GM18858 (cell line): Measurements from ENCODE around the gene TMEM132A.

Experiments used
- ATAC-seq: cut with Tn5 transposase; IDR thresholded peaks from one replicate; pipeline ENCODE4 v1.9.1; 2021; ENCODE audit not compliant: unreplicated experiment

TMEM132A gene

GRCh38 chr11:60935676-60936442 is 11.6 kb downstream of the TMEM132A start:
- ATAC-seq = no peak

GRCh38 chr11:60936467-60937143 is 12.3 kb downstream of the TMEM132A start:
- ATAC-seq = no peak

GRCh38 chr11:60937144-60937527 is 12.9 kb downstream of the TMEM132A start:
- ATAC-seq = no peak

DNA sequence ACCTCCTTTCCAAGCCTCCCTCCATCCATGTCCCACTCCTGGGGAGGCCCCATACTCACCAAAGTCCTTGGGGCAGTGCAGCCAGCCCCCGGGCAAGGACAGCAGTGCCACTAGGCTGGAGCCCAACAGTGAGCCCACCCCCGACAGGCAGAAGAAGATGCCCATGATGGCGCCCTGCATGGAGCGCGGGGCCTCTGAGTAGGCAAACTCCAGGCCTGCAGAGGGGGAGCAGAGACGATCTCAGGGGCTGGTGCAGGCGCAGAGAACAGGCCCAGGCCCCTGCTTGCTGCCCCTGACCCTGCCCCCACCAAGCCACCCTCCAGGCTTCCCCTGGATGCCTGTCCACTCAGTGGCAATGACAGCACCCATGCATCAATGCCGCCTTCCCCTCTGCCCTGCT is 13.6 kb downstream of the TMEM132A start:
- no peak for ATAC-seq

DNA sequence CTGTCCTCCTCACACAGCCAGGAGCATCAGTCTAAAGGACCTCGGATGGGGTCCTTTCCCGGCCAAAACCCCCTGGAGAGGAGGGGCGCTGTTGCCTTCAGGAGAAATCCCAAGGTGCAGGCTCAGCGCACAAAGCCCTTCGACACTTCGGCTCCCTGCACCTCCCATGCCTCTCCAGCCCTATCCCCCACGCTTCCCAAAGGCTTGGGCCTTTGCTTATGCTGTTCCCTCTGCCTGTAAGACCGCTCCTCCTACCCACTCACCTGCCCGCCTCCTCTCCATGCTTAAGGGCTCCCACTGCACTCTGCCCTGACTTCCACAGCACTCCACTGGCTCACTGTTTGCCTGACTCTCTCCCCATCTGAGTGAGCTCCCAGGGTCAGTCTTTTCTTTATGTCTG is 14.2 kb downstream of the TMEM132A start:
- ATAC-seq = no peak

DNA sequence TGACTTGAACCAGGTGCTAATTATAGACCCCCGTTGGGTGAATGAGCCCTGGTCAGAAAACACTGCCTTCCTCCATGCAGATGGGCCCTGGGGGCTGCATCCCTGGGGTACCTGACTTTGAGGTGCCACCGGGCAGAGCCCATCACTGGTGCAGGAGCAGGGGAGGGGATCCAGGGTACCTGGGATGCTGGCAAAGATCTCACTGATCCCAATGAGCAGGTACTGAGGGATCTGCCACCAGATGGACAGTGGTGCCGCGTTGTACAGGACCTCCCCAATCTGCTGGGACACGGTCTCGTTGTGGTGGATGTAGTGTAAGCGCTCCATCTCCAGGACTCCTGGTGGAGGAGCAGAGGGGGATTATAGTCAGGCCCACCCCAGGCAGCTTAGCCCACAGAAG is 15.0 kb downstream of the TMEM132A start:
- no peak for ATAC-seq

DNA sequence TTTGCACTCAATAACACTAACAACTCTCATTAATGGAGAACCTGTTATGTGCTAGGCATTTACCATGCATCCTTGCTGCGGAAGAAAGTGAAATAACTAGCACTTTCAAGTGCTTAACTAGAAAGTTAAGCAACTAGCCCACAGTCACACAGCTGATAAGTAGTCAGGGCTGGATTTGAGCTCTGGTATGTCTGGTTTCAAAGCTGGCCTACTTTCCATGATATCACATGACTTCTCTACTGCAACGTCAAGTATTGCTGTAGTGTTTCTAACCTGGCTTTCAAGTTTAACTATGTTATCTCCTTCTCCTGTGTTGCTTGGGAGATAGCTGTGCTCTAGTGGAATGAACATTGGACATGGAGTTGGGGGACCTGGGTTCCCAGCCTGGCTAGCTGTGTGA is 15.6 kb downstream of the TMEM132A start:
- ATAC-seq = no peak

DNA sequence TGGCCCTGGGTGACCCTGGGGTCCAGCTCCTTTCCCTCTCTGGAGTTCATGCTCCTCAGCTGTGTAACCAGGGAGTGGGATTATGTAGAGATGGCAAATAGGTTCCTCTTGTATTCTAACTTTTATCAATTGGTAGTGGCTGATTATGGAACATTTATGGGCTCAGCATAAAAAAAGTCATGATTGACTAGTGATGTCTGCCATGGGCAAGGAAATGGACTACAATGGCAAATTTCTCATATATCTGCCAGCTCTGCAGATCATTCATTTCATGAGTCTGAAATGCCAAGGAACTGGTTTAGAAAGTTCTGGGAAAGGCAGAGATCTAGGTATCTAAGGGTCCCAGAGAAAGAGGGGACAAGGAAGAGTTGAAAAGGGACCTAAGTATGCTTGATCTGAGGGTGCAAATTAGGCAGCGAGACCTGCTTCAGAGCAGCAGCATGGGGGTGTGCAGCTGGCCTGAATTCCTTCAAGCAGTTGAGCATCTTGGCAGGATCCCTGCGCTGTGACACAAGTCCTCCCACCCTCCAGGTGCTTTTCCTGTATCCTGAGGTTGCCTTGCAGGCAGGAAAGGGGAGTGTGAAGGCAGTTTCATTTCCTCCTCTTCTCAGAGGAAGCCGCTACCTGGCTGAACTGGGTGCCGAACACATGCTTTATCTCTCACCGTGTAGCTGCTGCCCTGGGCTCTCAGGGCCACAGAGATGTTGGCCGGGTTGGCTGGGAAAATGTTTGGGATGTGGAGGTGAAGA is 17.3 kb downstream of the TMEM132A start:
- ATAC-seq = no peak

DNA sequence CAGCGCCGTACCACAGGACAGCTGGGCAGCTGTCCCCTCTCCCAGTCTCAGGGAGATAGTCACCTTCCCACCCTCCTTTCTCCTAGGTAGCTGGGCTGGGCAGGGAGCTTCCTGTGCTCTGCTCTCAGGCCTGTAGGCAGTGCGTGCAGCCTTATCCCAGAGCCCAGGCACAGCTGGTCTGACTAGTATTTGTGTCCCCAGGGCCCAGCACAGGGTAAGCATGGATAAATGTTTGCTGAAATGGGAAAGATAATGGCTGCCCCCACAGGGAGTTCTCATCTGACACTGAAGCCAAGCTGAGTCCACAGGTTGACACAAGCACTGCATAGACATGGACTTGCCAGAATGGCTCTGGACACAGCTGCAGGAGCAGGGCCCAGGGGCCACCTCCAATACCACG is 18.0 kb downstream of the TMEM132A start:
- ATAC-seq = no peak

- no peak for ATAC-seq
These were observed 18.8 kb downstream of the TMEM132A start for GRCh38 chr11:60942970-60943565.

- ATAC-seq = no peak
These were observed 20.4 kb downstream of the TMEM132A start for GRCh38 chr11:60944490-60945294.

DNA sequence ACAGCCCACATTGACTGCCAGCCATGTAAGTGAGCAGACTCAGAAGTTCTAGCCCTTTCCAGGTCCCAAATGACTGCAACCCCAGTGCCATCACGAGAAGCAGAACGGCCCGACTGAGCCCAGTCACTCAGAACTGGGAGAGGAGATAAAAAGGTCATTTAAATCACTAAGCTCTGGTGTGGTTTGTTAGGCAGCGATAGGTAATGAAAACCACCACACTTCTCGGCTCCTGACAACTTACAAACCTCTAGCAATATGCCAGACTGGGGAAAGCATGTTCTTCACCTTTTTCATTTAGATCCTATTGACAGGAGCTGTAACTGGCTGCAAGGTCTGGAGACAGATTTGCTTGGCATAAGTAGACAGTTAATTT is 21.0 kb downstream of the TMEM132A start:
- no peak for ATAC-seq

DNA sequence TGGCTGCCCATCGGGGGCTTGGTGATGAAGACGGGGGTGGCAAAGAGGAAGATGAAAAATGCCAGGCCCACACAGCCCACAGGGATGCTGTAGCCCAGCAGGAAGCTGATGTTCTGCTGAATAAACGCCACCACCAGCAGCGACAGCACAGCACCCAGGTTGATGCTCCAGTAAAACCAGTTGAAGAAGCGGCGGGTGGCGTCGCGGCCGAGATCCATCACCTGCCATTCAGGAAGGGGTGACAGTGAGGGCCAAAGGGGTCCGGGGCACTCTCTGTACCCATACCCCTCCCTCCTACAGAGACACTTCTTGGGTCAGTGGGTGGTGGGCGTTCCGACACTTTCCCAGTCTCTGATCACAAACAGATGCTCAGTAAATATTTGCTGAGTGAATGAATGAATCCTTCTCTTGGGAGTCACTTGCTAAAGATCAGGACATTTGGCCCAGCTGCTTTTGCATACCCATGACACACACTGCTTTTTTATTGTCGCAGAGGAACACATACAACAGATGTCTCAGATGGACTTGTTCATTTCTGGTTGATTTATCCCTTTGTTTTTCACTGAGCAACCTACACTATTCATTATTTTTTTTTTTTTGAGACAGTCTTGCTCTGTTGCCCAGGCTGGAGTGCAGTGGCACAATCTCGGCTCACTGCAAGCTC is 22.5 kb downstream of the TMEM132A start:
- ATAC-seq = no peak

- no peak for ATAC-seq
These were observed 23.4 kb downstream of the TMEM132A start for GRCh38 chr11:60947700-60948099.

- ATAC-seq = no peak
These were observed 24.0 kb downstream of the TMEM132A start for GRCh38 chr11:60948250-60948649.

DNA sequence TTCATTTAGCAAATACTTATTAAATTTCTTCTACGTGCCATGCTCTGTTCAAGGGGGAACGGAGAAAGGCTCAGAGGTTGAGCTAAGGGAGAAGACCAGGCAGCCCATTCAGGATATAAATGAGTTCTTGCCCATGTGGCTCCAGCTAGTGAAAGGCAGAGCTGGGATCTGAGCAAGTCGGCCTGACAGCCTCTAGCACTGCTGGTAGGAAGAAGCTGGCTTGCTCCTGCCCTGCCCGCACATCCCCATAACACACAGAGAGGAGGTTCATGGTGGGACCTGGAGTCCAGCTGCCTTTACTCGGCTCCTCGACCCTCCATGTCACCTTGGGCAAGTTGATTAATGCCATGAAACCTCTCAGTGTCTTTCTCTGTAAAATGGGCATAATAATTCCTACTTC is 25.8 kb downstream of the TMEM132A start:
- ATAC-seq = no peak

DNA sequence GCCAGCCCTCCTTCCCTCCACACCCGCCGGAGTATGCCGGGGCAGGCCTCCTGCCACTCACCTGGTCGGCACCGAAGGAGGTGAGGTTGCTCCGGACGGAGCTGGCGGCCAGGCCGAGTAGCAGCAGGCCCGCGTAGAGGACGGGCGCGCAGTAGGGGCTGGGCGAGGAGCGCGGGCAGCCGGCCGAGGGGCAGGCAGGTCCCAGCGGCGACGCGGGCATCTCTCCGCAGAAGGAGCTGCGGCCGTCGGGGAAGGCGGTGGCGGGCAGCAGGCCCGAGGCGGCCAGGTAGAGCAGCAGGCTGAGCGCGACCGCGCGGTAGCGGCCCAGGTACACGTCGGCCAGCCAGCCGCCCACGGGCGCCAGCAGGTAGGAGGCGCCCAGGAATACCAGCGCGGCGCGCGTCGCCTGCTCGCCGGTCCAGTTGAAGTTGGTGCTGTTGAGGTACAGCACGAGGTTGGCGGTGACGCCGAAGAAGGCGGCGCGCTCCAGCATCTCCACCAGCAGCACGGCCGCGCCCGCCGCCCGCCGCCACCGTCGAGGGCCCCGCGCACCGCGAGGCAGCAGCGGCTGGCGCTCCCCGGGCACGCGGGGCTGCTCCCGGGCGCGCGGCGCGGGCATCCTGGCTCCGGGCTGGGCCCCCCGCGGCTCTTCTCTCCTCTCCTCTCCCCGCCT is 26.8 kb downstream of the TMEM132A start:
- no peak for ATAC-seq

GRCh38 chr11:60951606-60951903 is 27.3 kb downstream of the TMEM132A start:
- ATAC-seq = no peak

GRCh38 chr11:60951904-60952741 is 27.9 kb downstream of the TMEM132A start, which contains the start of gene SLC15A3:
Gene SLC15A3, minus strand, starts transcription at chr11:60952176. Its CDS starts 625 bp downstream, at chr11:60951551.
- peak; percentile 64 for ATAC-seq
